Ishikawa (cell line): Measurements from ENCODE around the gene SLC12A4.

Source experiments
- RAD21 ChIP-seq: IDR thresholded peaks from 2 replicates; pipeline ENCODE4 v1.6.1; 2012; ENCODE audit warnings: low read depth
- TAF1 ChIP-seq: IDR thresholded peaks from 2 replicates; pipeline ENCODE4 v1.6.1; 2012; ENCODE audit warnings: low read depth, mild to moderate bottlenecking

DNA sequence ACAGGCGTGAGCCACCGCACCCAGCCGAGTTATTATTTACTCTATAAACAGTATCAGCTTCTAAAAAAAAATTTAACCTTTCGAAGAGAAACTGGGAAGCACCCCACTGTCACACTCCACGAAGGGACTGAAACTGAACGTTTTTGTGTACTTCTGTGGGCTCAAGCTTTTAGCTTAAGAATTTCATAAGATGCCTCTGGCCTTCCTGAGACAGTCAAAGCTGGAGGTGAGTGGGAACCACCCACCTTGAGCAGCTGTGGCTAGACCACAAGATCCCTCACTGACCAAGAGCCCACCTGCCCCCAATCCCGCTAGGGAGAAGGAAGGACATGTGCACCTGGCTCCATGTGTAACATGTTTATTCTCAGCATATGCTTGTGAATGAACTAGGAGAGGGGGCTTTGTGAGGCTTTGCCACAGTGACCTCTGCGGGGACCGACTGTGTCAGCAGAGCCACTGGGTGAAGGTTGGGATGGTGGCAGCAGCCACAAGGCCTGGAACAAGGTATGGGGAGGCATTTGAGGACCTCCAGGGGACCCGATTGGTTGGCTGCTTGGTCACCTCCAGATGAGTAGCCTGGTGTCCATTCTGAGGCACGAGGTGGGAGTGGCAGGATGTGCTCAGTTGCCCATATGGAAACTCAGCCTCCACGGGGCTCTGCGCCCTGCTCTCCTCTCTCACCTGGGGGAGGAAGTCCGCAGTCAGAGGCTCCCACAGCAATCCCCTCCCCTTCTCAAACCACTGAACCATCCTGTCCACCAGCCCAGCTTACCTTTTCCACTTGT lies 7.1 kb upstream of the SLC12A4 start:
- TF ChIP-seq RAD21 = no peak
- TF ChIP-seq TAF1 = no peak
